ENCODE results near the gene PDCD4.

DNA sequence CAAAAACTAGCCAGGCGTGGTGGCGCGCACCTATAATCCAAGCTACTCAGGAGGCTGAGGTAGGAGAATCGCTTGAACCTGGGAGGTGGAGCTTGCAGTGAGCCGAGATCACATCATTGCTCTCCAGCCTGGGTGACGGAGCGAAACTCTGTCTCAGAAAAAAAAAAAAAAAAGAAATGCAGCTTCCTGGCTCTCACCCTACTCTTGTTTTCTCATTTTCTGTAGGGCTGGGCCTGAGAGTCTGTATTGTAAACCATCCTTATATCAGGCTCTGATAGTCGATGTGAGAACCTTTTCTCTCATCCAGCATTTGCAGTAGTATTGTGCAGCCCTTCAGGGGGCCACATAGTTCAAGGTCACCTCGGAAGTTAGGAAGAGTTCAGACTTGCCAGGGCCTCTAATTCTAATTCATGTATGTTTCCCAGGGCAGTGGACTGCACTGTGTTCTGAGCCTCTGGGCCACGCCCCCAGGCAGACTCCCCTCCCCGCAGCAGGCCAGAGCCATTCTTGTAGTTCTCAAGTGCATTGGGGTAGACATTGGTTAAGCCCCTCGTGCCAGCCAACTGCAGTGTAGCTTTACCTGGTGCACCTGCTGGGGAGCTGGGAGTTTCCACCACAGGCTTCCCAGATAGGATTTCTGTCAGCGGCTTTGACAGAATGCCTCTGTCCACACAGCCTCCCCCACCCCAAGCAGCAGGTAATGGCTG, 38.3 kb upstream of the PDCD4 start:
- TF ChIP-seq, protein P1, sequence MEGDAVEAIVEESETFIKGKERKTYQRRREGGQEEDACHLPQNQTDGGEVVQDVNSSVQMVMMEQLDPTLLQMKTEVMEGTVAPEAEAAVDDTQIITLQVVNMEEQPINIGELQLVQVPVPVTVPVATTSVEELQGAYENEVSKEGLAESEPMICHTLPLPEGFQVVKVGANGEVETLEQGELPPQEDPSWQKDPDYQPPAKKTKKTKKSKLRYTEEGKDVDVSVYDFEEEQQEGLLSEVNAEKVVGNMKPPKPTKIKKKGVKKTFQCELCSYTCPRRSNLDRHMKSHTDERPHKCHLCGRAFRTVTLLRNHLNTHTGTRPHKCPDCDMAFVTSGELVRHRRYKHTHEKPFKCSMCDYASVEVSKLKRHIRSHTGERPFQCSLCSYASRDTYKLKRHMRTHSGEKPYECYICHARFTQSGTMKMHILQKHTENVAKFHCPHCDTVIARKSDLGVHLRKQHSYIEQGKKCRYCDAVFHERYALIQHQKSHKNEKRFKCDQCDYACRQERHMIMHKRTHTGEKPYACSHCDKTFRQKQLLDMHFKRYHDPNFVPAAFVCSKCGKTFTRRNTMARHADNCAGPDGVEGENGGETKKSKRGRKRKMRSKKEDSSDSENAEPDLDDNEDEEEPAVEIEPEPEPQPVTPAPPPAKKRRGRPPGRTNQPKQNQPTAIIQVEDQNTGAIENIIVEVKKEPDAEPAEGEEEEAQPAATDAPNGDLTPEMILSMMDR (IDR thresholded peaks at IDR 0.05) = no peak
- no peak for TF ChIP-seq POLR2A (IDR thresholded peaks at IDR 0.05)
